Esophagus squamous epithelium (tissue), 4 donors: Measurements from ENCODE around the gene ONECUT3.

Experiments used
- POLR2A ChIP-seq, 4 donors: fragments of 450-650 bp; IDR thresholded peaks; one replicate each; pipeline ENCODE4 v1.6.1; 2017; ENCODE audit warnings: antibody characterized with exemption in 4 of 4, mild to moderate bottlenecking in 4 of 4, moderate library complexity in 3 of 4
- TF ChIP-seq, protein P1 (sequence below), 6 experiments: fragments of 450-650 bp in 4 of 6; fragments of 200-600 bp in 2 of 6; sonication (generic) in 2 of 6; IDR thresholded peaks; one replicate each; pipeline ENCODE4 v1.5.1; 2016 to 2019; ENCODE audit warnings: antibody characterized with exemption in 6 of 6, mild to moderate bottlenecking in 4 of 6, moderate library complexity in 4 of 6

DNA sequence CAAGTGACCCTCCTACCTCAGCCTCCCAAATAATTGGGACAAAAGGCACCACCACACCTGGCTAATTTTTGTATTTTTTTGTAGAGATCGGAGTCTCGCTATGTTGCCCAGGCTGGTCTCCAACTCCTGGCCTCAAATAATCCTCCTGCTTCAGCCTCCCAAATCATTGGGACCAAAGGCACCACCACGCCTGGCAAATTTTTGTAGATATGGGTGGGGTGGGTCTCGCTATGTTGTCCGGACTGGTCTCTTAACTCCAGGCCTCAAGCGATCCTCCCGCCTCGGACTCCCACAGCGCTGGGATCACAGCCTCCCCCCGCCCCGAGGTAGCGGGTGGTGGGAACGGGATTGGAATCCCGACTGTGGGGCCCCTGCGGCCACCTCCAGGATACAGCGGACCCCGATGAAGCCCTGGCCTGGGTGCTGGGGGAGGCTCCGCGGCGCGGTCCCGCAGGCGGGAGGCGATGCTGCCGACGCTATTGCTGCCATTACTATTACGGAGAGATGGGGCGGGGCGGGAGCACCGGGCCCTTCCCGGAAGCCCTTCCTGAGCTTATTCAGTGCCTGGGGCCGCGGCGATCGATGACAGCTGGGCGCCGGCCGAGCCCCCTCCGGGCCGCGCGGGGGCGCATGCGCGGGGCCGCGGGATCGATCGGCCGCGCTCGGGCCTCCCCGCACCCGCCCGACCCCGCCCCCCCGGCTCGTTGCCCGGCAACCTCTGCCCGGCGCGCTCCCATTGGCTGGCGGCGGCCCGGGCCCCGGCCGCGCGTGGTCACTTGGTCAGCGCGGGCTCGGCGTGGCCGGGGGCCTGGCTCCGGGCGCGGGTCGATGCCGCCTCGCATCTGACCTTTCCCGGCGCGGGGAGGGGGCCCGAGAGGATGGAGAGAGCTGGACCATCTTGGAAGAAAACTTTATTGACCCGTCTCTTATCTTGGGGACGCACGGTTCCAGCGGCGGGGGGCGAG is 27.9 kb upstream of the ONECUT3 start:
- TF ChIP-seq, protein P1, sequence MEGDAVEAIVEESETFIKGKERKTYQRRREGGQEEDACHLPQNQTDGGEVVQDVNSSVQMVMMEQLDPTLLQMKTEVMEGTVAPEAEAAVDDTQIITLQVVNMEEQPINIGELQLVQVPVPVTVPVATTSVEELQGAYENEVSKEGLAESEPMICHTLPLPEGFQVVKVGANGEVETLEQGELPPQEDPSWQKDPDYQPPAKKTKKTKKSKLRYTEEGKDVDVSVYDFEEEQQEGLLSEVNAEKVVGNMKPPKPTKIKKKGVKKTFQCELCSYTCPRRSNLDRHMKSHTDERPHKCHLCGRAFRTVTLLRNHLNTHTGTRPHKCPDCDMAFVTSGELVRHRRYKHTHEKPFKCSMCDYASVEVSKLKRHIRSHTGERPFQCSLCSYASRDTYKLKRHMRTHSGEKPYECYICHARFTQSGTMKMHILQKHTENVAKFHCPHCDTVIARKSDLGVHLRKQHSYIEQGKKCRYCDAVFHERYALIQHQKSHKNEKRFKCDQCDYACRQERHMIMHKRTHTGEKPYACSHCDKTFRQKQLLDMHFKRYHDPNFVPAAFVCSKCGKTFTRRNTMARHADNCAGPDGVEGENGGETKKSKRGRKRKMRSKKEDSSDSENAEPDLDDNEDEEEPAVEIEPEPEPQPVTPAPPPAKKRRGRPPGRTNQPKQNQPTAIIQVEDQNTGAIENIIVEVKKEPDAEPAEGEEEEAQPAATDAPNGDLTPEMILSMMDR (IDR thresholded peaks at IDR 0.05), result no peak
- TF ChIP-seq POLR2A (IDR thresholded peaks at IDR 0.05), result no peak
